Left renal cortex interstitium (tissue), 4 donors: ENCODE data around the gene CDYL. TPM values are rescaled to one million over a fixed set of nuclear protein-coding genes. Genes with fewer than 3 reads are reported as not detected.

Source experiments
- DNase-seq, 4 donors: peaks; one replicate each; pipeline ENCODE4 v3.0.0-alpha.2; 2013; ENCODE audit warnings: low read depth in 4 of 4, low spot score in 2 of 4, missing footprints in 1 of 4
- polyA plus RNA-seq, 4 donors: library from polyadenylated mRNA; unstranded; fragments of 120-200 nt; gene quantifications; one replicate each; pipeline ENCODE4 v1.2.1, GENCODE V29; 2013; ENCODE audit not compliant: insufficient read length in 4 of 4

CDYL gene
- polyA plus RNA-seq, 4 donors, result 25.2 to 28.7 (median 27.0) TPM

GRCh38 chr6:4953440-4953839 is 177.2 kb downstream of the CDYL start:
- no peak for DNase-seq

- DNase-seq, result no peak
Observed at GRCh38 chr6:4956625-4957024, 180.4 kb downstream of the CDYL start.

GRCh38 chr6:4957521-4958231 is 181.5 kb downstream of the CDYL start:
- no peak for DNase-seq

- no peak for DNase-seq
Observed at GRCh38 chr6:4958624-4959023, 182.4 kb downstream of the CDYL start.

- no peak for DNase-seq
Observed at GRCh38 chr6:4961322-4962168, 185.3 kb downstream of the CDYL start.

GRCh38 chr6:4962905-4963304 is 186.7 kb downstream of the CDYL start:
- no peak for DNase-seq

GRCh38 chr6:4964675-4965561 is 188.7 kb downstream of the CDYL start:
- no peak for DNase-seq

GRCh38 chr6:4965562-4966389 is 189.6 kb downstream of the CDYL start:
- no peak for DNase-seq

- no peak for DNase-seq
Observed at GRCh38 chr6:4967301-4968030, 191.3 kb downstream of the CDYL start.

GRCh38 chr6:4969609-4970285 is 193.5 kb downstream of the CDYL start:
- no peak for DNase-seq

GRCh38 chr6:4970739-4971395 is 194.7 kb downstream of the CDYL start:
- no peak for DNase-seq

GRCh38 chr6:4971851-4972250 is 195.6 kb downstream of the CDYL start:
- no peak for DNase-seq

GRCh38 chr6:4972438-4972837 is 196.2 kb downstream of the CDYL start:
- DNase-seq, result no peak

GRCh38 chr6:4973415-4973814 is 197.2 kb downstream of the CDYL start:
- DNase-seq, result no peak

- DNase-seq, result peak; percentile 32 to 56 (median 35)
Observed at GRCh38 chr6:4973982-4974745, 198.0 kb downstream of the CDYL start.

GRCh38 chr6:4974962-4975361 is 198.8 kb downstream of the CDYL start:
- no peak for DNase-seq

GRCh38 chr6:4975506-4975905 is 199.3 kb downstream of the CDYL start:
- DNase-seq, result no peak

- no peak for DNase-seq
Observed at GRCh38 chr6:4977468-4977867, 201.3 kb downstream of the CDYL start.
